GM13977 (cell line): Measurements from ENCODE around the gene SLC44A3.

Source experiments
- DNase-seq: peaks from one replicate; pipeline ENCODE4 v3.0.0; 2012; ENCODE audit warnings: low spot score
- CTCF ChIP-seq: IDR thresholded peaks from 2 replicates; pipeline ENCODE4 v1.5.1; 2012; ENCODE audit warnings: mild to moderate bottlenecking, control low read depth; ENCODE audit not compliant: insufficient read depth; ENCODE audit errors: extremely low read depth, missing control alignments
- in situ Hi-C: fragments of 300-500 bp; cut with MboI; formaldehyde crosslinking; loops from one replicate; pipeline ENCODE4 v1.12.0; 2022; ENCODE audit warnings: low sequenced_read_pairs, low pct_unique_long_range_greater_than_20kb, mixed read lengths, inconsistent platforms; ENCODE audit not compliant: unreplicated experiment

The SLC44A3 gene

GRCh38 chr1:94840808-94841207 is 20.7 kb downstream of the SLC44A3 start:
- in situ Hi-C loops, result no loop called here
- DNase-seq, result no peak
- TF ChIP-seq CTCF, result no peak

GRCh38 chr1:94843430-94843829 is 23.3 kb downstream of the SLC44A3 start:
- in situ Hi-C loops, result no loop called here
- no peak for DNase-seq
- TF ChIP-seq CTCF, result no peak

GRCh38 chr1:94843846-94844245 is 23.7 kb downstream of the SLC44A3 start:
- TF ChIP-seq CTCF, result no peak
- in situ Hi-C loops, result no loop called here
- DNase-seq, result no peak

- in situ Hi-C loops, result no loop called here
- TF ChIP-seq CTCF, result no peak
- DNase-seq, result no peak
Measured at GRCh38 chr1:94846308-94846707, 26.2 kb downstream of the SLC44A3 start.

- in situ Hi-C loops, result loop anchor here (10.0 kb wide), 1 partner anchor 193 kb away; no protein-coding TSS in a partner anchor
- no peak for DNase-seq
- TF ChIP-seq CTCF, result no peak
Measured at GRCh38 chr1:94851571-94851970, 31.4 kb downstream of the SLC44A3 start.

GRCh38 chr1:94852788-94853187 is 32.6 kb downstream of the SLC44A3 start:
- in situ Hi-C loops, result loop anchor here (10.0 kb wide), 1 partner anchor 192 kb away; no protein-coding TSS in a partner anchor
- DNase-seq, result no peak
- TF ChIP-seq CTCF, result no peak
